ENCODE measurements around the gene TESMIN.

DNA sequence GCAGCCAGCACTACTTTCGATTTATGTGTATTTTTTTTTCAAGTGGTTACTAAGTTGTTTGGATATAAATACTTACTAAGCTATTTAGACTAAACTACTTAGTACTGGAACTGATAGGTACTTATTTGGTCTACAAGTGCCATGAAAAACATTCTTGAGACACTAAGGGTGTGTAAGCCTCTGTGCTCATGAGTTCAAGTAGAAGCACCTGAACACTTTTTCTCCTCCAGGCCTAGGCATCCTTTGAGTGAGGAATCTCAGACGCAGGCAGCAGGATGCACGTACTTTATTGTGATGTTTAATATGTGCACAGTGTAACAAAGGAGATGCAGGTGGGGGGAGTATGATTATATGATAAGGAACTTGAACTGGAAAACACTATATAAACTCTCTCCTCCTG, 7.8 kb downstream of the TESMIN start:
- TF ChIP-seq, protein P1, sequence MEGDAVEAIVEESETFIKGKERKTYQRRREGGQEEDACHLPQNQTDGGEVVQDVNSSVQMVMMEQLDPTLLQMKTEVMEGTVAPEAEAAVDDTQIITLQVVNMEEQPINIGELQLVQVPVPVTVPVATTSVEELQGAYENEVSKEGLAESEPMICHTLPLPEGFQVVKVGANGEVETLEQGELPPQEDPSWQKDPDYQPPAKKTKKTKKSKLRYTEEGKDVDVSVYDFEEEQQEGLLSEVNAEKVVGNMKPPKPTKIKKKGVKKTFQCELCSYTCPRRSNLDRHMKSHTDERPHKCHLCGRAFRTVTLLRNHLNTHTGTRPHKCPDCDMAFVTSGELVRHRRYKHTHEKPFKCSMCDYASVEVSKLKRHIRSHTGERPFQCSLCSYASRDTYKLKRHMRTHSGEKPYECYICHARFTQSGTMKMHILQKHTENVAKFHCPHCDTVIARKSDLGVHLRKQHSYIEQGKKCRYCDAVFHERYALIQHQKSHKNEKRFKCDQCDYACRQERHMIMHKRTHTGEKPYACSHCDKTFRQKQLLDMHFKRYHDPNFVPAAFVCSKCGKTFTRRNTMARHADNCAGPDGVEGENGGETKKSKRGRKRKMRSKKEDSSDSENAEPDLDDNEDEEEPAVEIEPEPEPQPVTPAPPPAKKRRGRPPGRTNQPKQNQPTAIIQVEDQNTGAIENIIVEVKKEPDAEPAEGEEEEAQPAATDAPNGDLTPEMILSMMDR (IDR thresholded peaks at IDR 0.05): no peak
- no peak for TF ChIP-seq POLR2A (IDR thresholded peaks at IDR 0.05)
